ENCODE results near the gene JAGN1. TPM values are rescaled to one million over a fixed set of nuclear protein-coding genes. Genes with fewer than 3 reads are reported as not detected.

JAGN1 gene
- total RNA-seq: 55.6 and 71.6 TPM in 2 replicates

GRCh38 chr3:9890249-9891071 is at the start of gene JAGN1:
Gene JAGN1, plus strand, starts transcription at chr3:9890610. Its CDS starts 113 bp downstream, at chr3:9890723.

GRCh38 chr3:9843715-9844438 is 46.5 kb upstream of the JAGN1 start, which contains the start of gene RPUSD3:
Gene RPUSD3, minus strand, starts transcription at chr3:9844008. Its CDS starts 18 bp downstream, at chr3:9843990.

GRCh38 chr3:9879830-9880549 is 10.4 kb upstream of the JAGN1 start, which contains the start of gene CIDEC:
Gene CIDEC, minus strand, starts transcription at chr3:9880253. Its CDS starts 1,767 bp downstream, at chr3:9878486.

GRCh38 chr3:9902372-9903237 is 12.2 kb downstream of the JAGN1 start, which contains the start of gene IL17RE:
Gene IL17RE, plus strand, starts transcription at chr3:9902848. Its CDS starts 85 bp downstream, at chr3:9902933.

GRCh38 chr3:9916734-9917680 is 26.6 kb downstream of the JAGN1 start, which contains the start of gene IL17RC:
Gene IL17RC, plus strand, starts transcription at chr3:9917098. Its CDS starts 218 bp downstream, at chr3:9917316.

GRCh38 chr3:9933561-9934234 is 43.3 kb downstream of the JAGN1 start, which contains the start of gene CRELD1:
Gene CRELD1, plus strand, starts transcription at chr3:9933834. Its CDS starts 605 bp downstream, at chr3:9934439.

Other genes starting within 250 kb of the JAGN1 start
- 23.8 and 26.5 TPM in 2 replicates for gene MTMR14, start 241.1 kb upstream of the JAGN1 start, total RNA-seq
- not detected in 2 replicates for gene CPNE9, start 186.8 kb upstream of the JAGN1 start, total RNA-seq
- gene BRPF1, start 158.9 kb upstream of the JAGN1 start, total RNA-seq: 9.6 and 17.3 TPM in 2 replicates
- gene OGG1, start 140.7 kb upstream of the JAGN1 start, total RNA-seq: 9.2 and 16.7 TPM in 2 replicates
- gene CAMK1, start 120.7 kb upstream of the JAGN1 start, total RNA-seq: 25.1 and 30.7 TPM in 2 replicates
- 72.1 and 81.6 TPM in 2 replicates for gene TADA3, start 98.1 kb upstream of the JAGN1 start, total RNA-seq
- 222 and 227 TPM in 2 replicates for gene ARPC4, start 97.5 kb upstream of the JAGN1 start, total RNA-seq
- 11.8 and 28.5 TPM in 2 replicates for gene TTLL3, start 80.3 kb upstream of the JAGN1 start, total RNA-seq
- gene RPUSD3, start 46.6 kb upstream of the JAGN1 start, total RNA-seq: 35.7 and 36.8 TPM in 2 replicates
- 0.18 TPM in 1 of 2 replicates, not detected in the other for gene CIDEC, start 10.4 kb upstream of the JAGN1 start, total RNA-seq
- 0.54 TPM in 1 of 2 replicates, not detected in the other for gene IL17RE, start 12.2 kb downstream of the JAGN1 start, total RNA-seq
- 35.4 and 50.9 TPM in 2 replicates for gene IL17RC, start 26.5 kb downstream of the JAGN1 start, total RNA-seq
- gene CRELD1, start 43.2 kb downstream of the JAGN1 start, total RNA-seq: 23.0 and 26.7 TPM in 2 replicates
- gene PRRT3, start 61.8 kb downstream of the JAGN1 start, total RNA-seq: 2.8 and 3.8 TPM in 2 replicates
- 68.5 and 87.6 TPM in 2 replicates for gene EMC3, start 96.2 kb downstream of the JAGN1 start, total RNA-seq
- gene FANCD2, start 135.8 kb downstream of the JAGN1 start, total RNA-seq: 2.9 and 12.5 TPM in 2 replicates
- gene FANCD2OS, start 217.6 kb downstream of the JAGN1 start, total RNA-seq: not detected in 2 replicates
- gene BRK1, start 225.1 kb downstream of the JAGN1 start, total RNA-seq: 150 and 153 TPM in 2 replicates